GM20000 (cell line): Measurements from ENCODE around the gene TMEM255B.

Experiments used
- DNase-seq: peaks from one replicate; pipeline ENCODE4 v3.0.0; 2012; ENCODE audit warnings: low spot score
- CTCF ChIP-seq: IDR thresholded peaks from 2 replicates; pipeline ENCODE4 v1.5.1; 2012; ENCODE audit warnings: mild to moderate bottlenecking, control low read depth; ENCODE audit errors: extremely low read depth, missing control alignments

The TMEM255B gene

GRCh38 chr13:113811081-113811928 is 52.3 kb downstream of the TMEM255B start:
- TF ChIP-seq CTCF = no peak
- DNase-seq = no peak

- no peak for DNase-seq
- TF ChIP-seq CTCF = no peak
Observed at GRCh38 chr13:113812178-113813040, 53.4 kb downstream of the TMEM255B start.

GRCh38 chr13:113813070-113813748 is 54.2 kb downstream of the TMEM255B start:
- no peak for TF ChIP-seq CTCF
- no peak for DNase-seq

GRCh38 chr13:113813749-113814434 is 54.9 kb downstream of the TMEM255B start:
- no peak for TF ChIP-seq CTCF
- DNase-seq = no peak

GRCh38 chr13:113814435-113814821 is 55.4 kb downstream of the TMEM255B start:
- DNase-seq = no peak
- no peak for TF ChIP-seq CTCF

GRCh38 chr13:113815151-113816058 is 56.4 kb downstream of the TMEM255B start:
- no peak for TF ChIP-seq CTCF
- no peak for DNase-seq
